ENCODE measurements around the gene UGT8. TPM values are rescaled to one million over a fixed set of nuclear protein-coding genes. Genes with fewer than 3 reads are reported as not detected.
"Not testable (repeated sequence)": the region's sequence is repeated elsewhere in the genome, so short reads cannot be mapped to it uniquely, and the experiment has no call there.

The UGT8 gene
- total RNA-seq, 2 experiments from 2014 or later = 0.17 TPM; not detected in 1

DNA sequence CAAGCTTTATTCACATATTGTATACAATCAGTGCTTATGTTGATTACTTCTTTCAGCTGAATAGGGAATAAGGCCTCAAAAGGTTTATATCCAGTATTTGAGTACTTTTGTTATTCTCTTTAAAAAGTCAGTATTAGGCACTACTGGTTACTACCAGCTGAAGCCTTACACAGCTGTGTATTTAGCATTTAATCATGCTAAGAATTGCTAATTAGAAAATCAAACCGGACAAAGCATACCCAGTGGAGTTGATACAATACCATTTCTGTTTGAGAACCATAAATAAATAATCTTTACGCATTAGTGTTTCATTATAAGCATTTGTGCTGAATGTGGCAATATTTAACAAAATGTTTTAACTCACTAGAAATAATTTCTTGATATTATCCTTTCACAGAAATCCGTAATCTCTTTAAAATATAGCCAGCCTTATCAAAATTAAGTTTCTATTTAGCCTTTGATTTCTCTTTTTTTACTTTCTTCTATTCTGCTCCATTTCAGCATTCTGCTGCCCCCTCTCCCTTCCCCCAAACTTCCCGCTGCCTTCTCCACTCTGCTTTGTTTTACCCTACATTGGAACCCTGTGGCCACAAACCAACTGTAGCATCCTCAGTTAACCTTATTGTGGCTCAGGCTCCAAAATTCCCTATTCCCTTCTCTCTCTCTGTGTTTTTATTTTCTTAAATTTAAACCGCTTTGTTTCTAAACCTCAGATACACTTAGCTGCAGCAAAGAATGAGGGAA lies 37.8 kb downstream of the UGT8 start:
- no peak overlapping the region for H3K4me3 Mint-ChIP-seq
- H3K27ac Mint-ChIP-seq = no peak overlapping the region
- POLR2A ChIA-PET = no interaction called here
- DNase-seq = no peak
- no peaks in the 10 kb centered on the region for H3K9me3 Mint-ChIP-seq
- no peak for ATAC-seq (ENCODE audit: low read depth)
- H3K4me1 Mint-ChIP-seq = no peaks in the 10 kb centered on the region
- no peaks in the 10 kb centered on the region for H3K36me3 Mint-ChIP-seq
- peaks cover 2% of the 10 kb centered on the region for H3K27me3 Mint-ChIP-seq

DNA sequence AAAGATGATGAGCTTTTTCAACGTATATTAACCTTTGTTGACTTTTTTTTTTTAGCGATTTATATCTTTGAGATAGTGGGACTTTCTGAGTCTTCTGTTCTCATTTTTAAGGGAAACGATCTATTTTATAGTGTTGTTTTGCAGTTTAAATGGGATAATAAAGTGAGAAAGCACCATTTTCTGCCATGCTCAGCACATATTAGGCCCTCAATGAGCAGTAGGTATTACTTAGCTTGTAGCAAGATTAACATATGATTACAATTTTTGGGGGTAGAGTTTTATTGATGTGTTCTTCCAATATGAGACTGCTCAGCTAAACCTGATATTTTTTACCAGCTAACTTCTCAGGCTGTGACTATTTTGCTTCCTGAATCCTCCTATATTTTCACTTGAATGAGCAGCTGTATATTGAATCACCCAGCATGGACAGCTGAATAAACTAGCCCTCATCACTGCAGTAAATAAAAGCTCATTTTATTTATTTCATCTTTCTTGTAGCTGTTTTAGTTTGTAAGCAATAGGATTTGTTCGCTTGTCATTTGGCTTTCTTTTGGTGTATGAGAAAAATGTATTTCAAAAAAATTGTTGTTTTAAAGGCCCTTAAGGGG lies 43.7 kb downstream of the UGT8 start:
- Mint-ChIP-seq H3K27ac (no peak overlapping the region), H3K4me1 (no peaks in the 10 kb centered on the region), H3K4me3 (no peak overlapping the region), H3K9me3 (no peaks in the 10 kb centered on the region), H3K36me3 (no peaks in the 10 kb centered on the region), H3K27me3 (no peaks in the 10 kb centered on the region)
- POLR2A ChIA-PET = no interaction called here
- DNase-seq (no peak), ATAC-seq (ENCODE audit: low read depth) (no peak)

- no peak for DNase-seq
- Mint-ChIP-seq H3K4me1 (no peaks in the 10 kb centered on the region), H3K27me3 (no peaks in the 10 kb centered on the region), H3K4me3 (no peak overlapping the region), H3K36me3 (no peaks in the 10 kb centered on the region), H3K27ac (no peak overlapping the region), H3K9me3 (no peaks in the 10 kb centered on the region)
- no peak for ATAC-seq (ENCODE audit: low read depth)
- POLR2A ChIA-PET = no interaction called here
Observed at GRCh38 chr4:114649908-114650307, 51.3 kb downstream of the UGT8 start.

DNA sequence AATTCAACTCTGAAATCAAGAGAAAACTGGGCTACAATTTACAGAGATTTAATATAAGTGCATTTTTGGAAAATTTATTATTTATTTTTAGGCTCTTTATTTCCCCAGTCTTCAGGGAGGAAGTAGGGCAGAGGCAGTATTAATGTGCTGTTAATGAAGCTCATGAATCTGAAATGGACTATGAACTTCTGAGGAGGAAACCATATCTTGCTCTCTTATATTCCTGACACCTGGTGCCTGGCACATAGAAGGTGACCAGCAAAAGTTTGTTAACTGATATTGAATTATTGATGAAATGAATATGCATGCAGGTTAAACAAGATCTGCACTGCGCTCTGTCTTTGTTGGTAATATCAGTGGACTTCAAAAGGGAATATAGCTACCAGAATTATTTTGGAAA lies 55.1 kb downstream of the UGT8 start:
- Mint-ChIP-seq H3K4me1 (no peaks in the 10 kb centered on the region), H3K9me3 (no peaks in the 10 kb centered on the region), H3K27ac (no peak overlapping the region), H3K4me3 (no peak overlapping the region), H3K36me3 (no peaks in the 10 kb centered on the region), H3K27me3 (peaks cover 5% of the 10 kb centered on the region)
- DNase-seq (no peak), ATAC-seq (ENCODE audit: low read depth) (no peak)
- POLR2A ChIA-PET = no interaction called here

DNA sequence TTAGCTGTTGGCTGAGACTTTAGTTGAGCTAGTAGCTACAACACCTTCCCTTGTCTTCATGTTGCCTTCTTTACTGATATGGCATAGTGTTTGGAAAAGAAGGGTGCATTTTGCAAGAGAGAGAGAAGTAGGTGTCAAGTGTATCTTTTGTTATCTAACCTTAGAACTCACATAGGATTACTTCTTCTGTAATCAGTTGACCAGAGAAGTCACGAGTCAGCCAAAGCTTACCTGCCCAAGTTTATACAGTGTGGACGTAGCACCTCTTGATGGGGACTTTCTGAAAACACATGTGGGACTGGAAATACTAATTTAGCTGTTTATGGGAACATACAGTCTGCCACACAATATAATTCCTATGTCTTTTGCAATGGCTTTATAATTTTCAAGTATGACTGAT lies 56.0 kb downstream of the UGT8 start:
- H3K9me3 Mint-ChIP-seq = no peaks in the 10 kb centered on the region
- no peak overlapping the region for H3K27ac Mint-ChIP-seq
- ATAC-seq (ENCODE audit: low read depth) (no peak), DNase-seq (no peak)
- no peaks in the 10 kb centered on the region for H3K4me1 Mint-ChIP-seq
- POLR2A ChIA-PET = no interaction called here
- H3K4me3 Mint-ChIP-seq = no peak overlapping the region
- no peaks in the 10 kb centered on the region for H3K36me3 Mint-ChIP-seq
- peaks cover 7% of the 10 kb centered on the region for H3K27me3 Mint-ChIP-seq

DNA sequence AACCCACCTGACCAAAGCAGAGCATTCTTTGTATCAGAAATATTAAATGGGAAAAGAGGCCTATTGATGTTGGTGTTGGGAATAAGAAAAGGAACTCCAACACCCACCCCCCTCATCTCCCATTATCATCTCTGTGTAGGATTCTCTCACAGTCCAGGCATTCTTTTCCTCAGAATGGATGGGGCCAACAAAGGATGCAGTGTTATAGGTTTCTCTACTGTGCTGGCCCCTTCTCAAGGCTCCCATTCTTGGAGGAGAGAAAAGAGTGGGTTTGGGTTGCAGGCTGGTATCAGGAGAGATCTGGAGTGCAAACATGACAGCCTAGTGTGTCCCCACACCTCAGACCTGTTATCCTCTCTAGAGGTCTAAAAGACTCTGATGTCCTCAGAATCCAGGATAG lies 59.6 kb downstream of the UGT8 start:
- H3K36me3 Mint-ChIP-seq = no peaks in the 10 kb centered on the region
- H3K4me3 Mint-ChIP-seq = no peak overlapping the region
- DNase-seq (no peak), ATAC-seq (ENCODE audit: low read depth) (no peak)
- no peaks in the 10 kb centered on the region for H3K9me3 Mint-ChIP-seq
- no peaks in the 10 kb centered on the region for H3K4me1 Mint-ChIP-seq
- POLR2A ChIA-PET = no interaction called here
- no peak overlapping the region for H3K27ac Mint-ChIP-seq
- H3K27me3 Mint-ChIP-seq = peaks cover 10% of the 10 kb centered on the region

- H3K4me1 Mint-ChIP-seq = no peaks in the 10 kb centered on the region
- no peak overlapping the region for H3K27ac Mint-ChIP-seq
- H3K4me3 Mint-ChIP-seq = no peak overlapping the region
- no peak for ATAC-seq (ENCODE audit: low read depth)
- POLR2A ChIA-PET = no interaction called here
- peaks cover 10% of the 10 kb centered on the region for H3K27me3 Mint-ChIP-seq
- DNase-seq = no peak
- H3K9me3 Mint-ChIP-seq = no peaks in the 10 kb centered on the region
- H3K36me3 Mint-ChIP-seq = no peaks in the 10 kb centered on the region
Observed at GRCh38 chr4:114658776-114659175, 60.2 kb downstream of the UGT8 start.

DNA sequence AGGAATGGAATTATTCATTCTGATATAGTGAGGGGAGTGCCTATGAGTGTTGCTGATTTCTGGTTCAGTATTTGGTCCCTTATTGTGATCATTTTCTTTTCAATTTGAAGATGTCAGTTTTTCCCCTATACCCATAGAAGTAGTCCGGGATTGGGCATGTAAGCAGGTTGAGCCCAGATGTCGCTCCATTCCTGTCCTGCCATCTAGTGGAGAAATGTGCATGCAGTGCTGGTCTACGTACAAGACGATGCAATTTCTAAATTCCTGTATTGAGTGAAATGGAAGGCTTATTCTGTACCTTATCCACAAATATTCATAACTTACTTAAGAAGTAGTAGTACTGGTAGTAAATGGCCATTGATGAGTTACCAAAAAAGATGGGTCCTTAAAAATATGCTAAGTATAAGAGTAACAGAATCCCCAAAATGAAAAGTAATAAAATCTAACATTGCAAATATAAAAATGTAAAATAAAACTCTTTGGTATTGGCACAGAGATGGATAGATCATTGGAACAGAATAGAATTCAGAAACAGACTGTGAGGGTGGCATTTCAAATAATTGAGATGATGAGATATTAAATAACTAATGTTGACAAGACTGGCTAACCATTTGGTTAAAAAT lies 60.9 kb downstream of the UGT8 start:
- Mint-ChIP-seq H3K27ac (no peak overlapping the region), H3K27me3 (peaks cover 10% of the 10 kb centered on the region), H3K36me3 (no peaks in the 10 kb centered on the region), H3K4me1 (no peaks in the 10 kb centered on the region), H3K4me3 (no peak overlapping the region), H3K9me3 (no peaks in the 10 kb centered on the region)
- ATAC-seq (ENCODE audit: low read depth) (no peak), DNase-seq (no peak)
- POLR2A ChIA-PET = no interaction called here

- Mint-ChIP-seq H3K36me3 (no peaks in the 10 kb centered on the region), H3K9me3 (no peaks in the 10 kb centered on the region), H3K27ac (no peak overlapping the region), H3K27me3 (peaks cover 4% of the 10 kb centered on the region), H3K4me3 (no peak overlapping the region), H3K4me1 (no peaks in the 10 kb centered on the region)
- POLR2A ChIA-PET = no interaction called here
- DNase-seq = no peak
- ATAC-seq (ENCODE audit: low read depth) = no peak
Observed at GRCh38 chr4:114663083-114663482, 64.5 kb downstream of the UGT8 start.

GRCh38 chr4:114668577-114668976 lies 70.0 kb downstream of the UGT8 start:
- no peak for DNase-seq
- POLR2A ChIA-PET = no interaction called here
- ATAC-seq (ENCODE audit: low read depth) = no peak
- Mint-ChIP-seq H3K36me3 (no peaks in the 10 kb centered on the region), H3K4me1 (no peaks in the 10 kb centered on the region), H3K27me3 (peaks cover 2% of the 10 kb centered on the region), H3K27ac (no peak overlapping the region), H3K4me3 (no peak overlapping the region), H3K9me3 (no peaks in the 10 kb centered on the region)

- DNase-seq; POLR2A ChIA-PET; H3K36me3 Mint-ChIP-seq; H3K27me3 Mint-ChIP-seq; H3K27ac Mint-ChIP-seq; ATAC-seq (ENCODE audit: low read depth); H3K9me3 Mint-ChIP-seq; H3K4me3 Mint-ChIP-seq; H3K4me1 Mint-ChIP-seq: not testable (repeated sequence)
Observed at GRCh38 chr4:114670733-114671132, 72.1 kb downstream of the UGT8 start.

GRCh38 chr4:114673306-114673705 lies 74.7 kb downstream of the UGT8 start:
- Mint-ChIP-seq H3K27me3 (peaks cover 3% of the 10 kb centered on the region), H3K9me3 (no peaks in the 10 kb centered on the region), H3K36me3 (no peaks in the 10 kb centered on the region), H3K27ac (no peak overlapping the region), H3K4me1 (no peaks in the 10 kb centered on the region), H3K4me3 (no peak overlapping the region)
- ATAC-seq (ENCODE audit: low read depth) = no peak
- no peak for DNase-seq
- POLR2A ChIA-PET = no interaction called here

GRCh38 chr4:114674080-114674479 lies 75.5 kb downstream of the UGT8 start:
- no peak overlapping the region for H3K4me3 Mint-ChIP-seq
- H3K27ac Mint-ChIP-seq = no peak overlapping the region
- H3K36me3 Mint-ChIP-seq = no peaks in the 10 kb centered on the region
- no peaks in the 10 kb centered on the region for H3K9me3 Mint-ChIP-seq
- DNase-seq = no peak
- POLR2A ChIA-PET = no interaction called here
- H3K27me3 Mint-ChIP-seq = peaks cover 4% of the 10 kb centered on the region
- H3K4me1 Mint-ChIP-seq = no peaks in the 10 kb centered on the region
- no peak for ATAC-seq (ENCODE audit: low read depth)

DNA sequence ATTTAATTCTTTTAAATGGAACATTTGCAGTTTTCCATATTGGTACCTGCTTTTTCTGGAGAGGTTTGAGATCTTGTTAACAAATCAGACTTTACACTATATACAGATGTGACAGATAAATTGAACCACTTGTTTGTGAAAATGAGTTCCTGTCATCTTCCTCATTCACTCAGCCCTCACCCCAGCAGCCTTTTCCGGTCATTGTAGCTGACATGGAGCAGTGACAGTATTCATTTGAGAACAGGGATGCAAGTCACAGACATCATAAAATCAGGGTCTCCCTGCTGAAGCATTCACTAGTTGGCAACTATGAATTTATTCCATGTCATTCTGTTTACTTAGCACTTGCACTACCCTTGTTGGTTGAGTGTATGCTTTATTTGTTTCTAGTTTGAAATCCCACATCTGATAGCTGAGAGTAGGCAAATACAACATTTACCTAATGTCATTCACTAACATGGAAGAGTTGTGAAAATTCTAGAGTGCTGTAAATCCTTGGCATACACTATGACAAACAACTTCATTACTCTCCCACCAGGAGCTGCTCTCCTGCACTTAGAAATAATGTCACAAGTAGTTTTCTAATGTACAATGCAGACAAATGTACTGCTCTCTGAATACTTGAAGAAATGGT lies 78.9 kb downstream of the UGT8 start:
- Mint-ChIP-seq H3K4me1 (no peaks in the 10 kb centered on the region), H3K27me3 (peaks cover 5% of the 10 kb centered on the region), H3K36me3 (no peaks in the 10 kb centered on the region), H3K27ac (no peak overlapping the region), H3K4me3 (no peak overlapping the region), H3K9me3 (no peaks in the 10 kb centered on the region)
- DNase-seq = no peak
- no peak for ATAC-seq (ENCODE audit: low read depth)
- POLR2A ChIA-PET = no interaction called here

Measured in activated naive CD8-positive, alpha-beta T cell treated with anti-CD3 and anti-CD28 coated beads, Interleukin-2, amount 10 ng/mL, durations not matched to agents 7 days and 5 days (primary cell).